Stromal cell of bone marrow (primary cell): ENCODE data around the gene OTOF.

Experiments
- DNase-seq: peaks from one replicate; pipeline ENCODE4 v3.0.0-alpha.2; 2012; ENCODE audit warnings: low read depth

The OTOF gene

GRCh38 chr2:26500406-26500805 is 22.5 kb upstream of the OTOF start:
- DNase-seq: no peak

- DNase-seq: no peak
These were observed 17.9 kb upstream of the OTOF start for GRCh38 chr2:26495705-26496297.

GRCh38 chr2:26494891-26495290 is 17.0 kb upstream of the OTOF start:
- DNase-seq: no peak

GRCh38 chr2:26494199-26494598 is 16.3 kb upstream of the OTOF start:
- DNase-seq: no peak

GRCh38 chr2:26493566-26493965 is 15.6 kb upstream of the OTOF start:
- DNase-seq: no peak

GRCh38 chr2:26492749-26493515 is 15.0 kb upstream of the OTOF start:
- no peak for DNase-seq

GRCh38 chr2:26491563-26492167 is 13.7 kb upstream of the OTOF start:
- no peak for DNase-seq

GRCh38 chr2:26489213-26489850 is 11.4 kb upstream of the OTOF start:
- DNase-seq: no peak

GRCh38 chr2:26488463-26489212 is 10.7 kb upstream of the OTOF start:
- DNase-seq: no peak

GRCh38 chr2:26487192-26487591 is 9.3 kb upstream of the OTOF start:
- no peak for DNase-seq

- no peak for DNase-seq
These were observed 8.9 kb upstream of the OTOF start for GRCh38 chr2:26486789-26487188.

GRCh38 chr2:26485725-26486418 is 7.9 kb upstream of the OTOF start:
- DNase-seq: no peak

- no peak for DNase-seq
These were observed 7.2 kb upstream of the OTOF start for GRCh38 chr2:26485099-26485498.

- DNase-seq: no peak
These were observed 6.7 kb upstream of the OTOF start for GRCh38 chr2:26484579-26484978.

- DNase-seq: no peak
These were observed 6.1 kb upstream of the OTOF start for GRCh38 chr2:26483957-26484565.

- no peak for DNase-seq
These were observed 5.6 kb upstream of the OTOF start for GRCh38 chr2:26483516-26483915.

GRCh38 chr2:26483027-26483326 is 5.1 kb upstream of the OTOF start:
- no peak for DNase-seq

GRCh38 chr2:26482211-26483026 is 4.5 kb upstream of the OTOF start:
- no peak for DNase-seq

- no peak for DNase-seq
These were observed 3.8 kb upstream of the OTOF start for GRCh38 chr2:26481706-26482105.

- DNase-seq: no peak
These were observed 2.9 kb upstream of the OTOF start for GRCh38 chr2:26480566-26481423.
